IMR-90 (cell line): ENCODE measurements around the gene COG7. TPM values are rescaled to one million over a fixed set of nuclear protein-coding genes. Genes with fewer than 3 reads are reported as not detected.

Source experiments
- ATAC-seq: fragments of 200-7000 bp; cut with Tn5 transposase; 2 replicates; pipeline ENCODE4 v1.9.1; 2020; ENCODE audit warnings: low read depth, mild to moderate bottlenecking, moderate library complexity
- BruUV-seq: library from RNA; stranded (reverse); fragments of 400-500 nt; replicated peaks from 2 replicates; lab custom pipeline; 2021; lab: Mats Ljungman, UMichigan
- CTCF ChIA-PET: fragments of 300-600 bp; formaldehyde crosslinking; extraction: SDS; loops from one replicate; lab custom pipeline; 2021; ENCODE audit warnings: antibody characterized with exemption; lab: Yijun Ruan, JAX
- POLR2A ChIA-PET: fragments of 300-600 bp; sonication (Branson Sonifier 250); formaldehyde crosslinking; loops from one replicate; lab custom pipeline; 2022; ENCODE audit warnings: antibody characterized with exemption; ENCODE audit not compliant: unreplicated experiment; lab: Charles Lee
- DNase-seq: peaks from one replicate; pipeline ENCODE4 v3.0.0; 2013
- H2AFZ ChIP-seq: replicated peaks from 2 replicates; pipeline ENCODE3; 2013; ENCODE audit warnings: low read length, mild to moderate bottlenecking; ENCODE audit not compliant: poor library complexity
- H2AK5ac ChIP-seq: 2 replicates; pipeline ENCODE4 v1.6.1; 2013; ENCODE audit warnings: low read depth, low read length, inconsistent platforms
- H2AK9ac ChIP-seq: replicated peaks from 2 replicates; pipeline ENCODE3; 2013; ENCODE audit warnings: mild to moderate bottlenecking, low read depth, low read length, moderate library complexity; ENCODE audit not compliant: poor library complexity
- H2BK120ac ChIP-seq: 2 replicates; pipeline ENCODE4 v1.6.1; 2013; ENCODE audit warnings: low read depth, low read length, inconsistent platforms
- H2BK15ac ChIP-seq: 3 replicates; pipeline ENCODE4 v1.6.1; 2013; ENCODE audit warnings: low read depth, low read length, inconsistent platforms
- H2BK20ac ChIP-seq: 2 replicates; pipeline ENCODE4 v1.6.1; 2013; ENCODE audit warnings: low read depth, mild to moderate bottlenecking, inconsistent platforms, low read length, moderate library complexity
- H2BK5ac ChIP-seq: 2 replicates; pipeline ENCODE4 v1.6.1; 2013; ENCODE audit warnings: mild to moderate bottlenecking, low read depth, low read length, inconsistent platforms; ENCODE audit not compliant: poor library complexity, severe bottlenecking
- H3K14ac ChIP-seq: replicated peaks from 2 replicates; pipeline ENCODE4 v1.6.1; 2013; ENCODE audit warnings: low read depth, low read length, inconsistent platforms
- H3K18ac ChIP-seq: 2 replicates; pipeline ENCODE4 v1.6.1; 2013; ENCODE audit warnings: low read depth, low read length, control low read depth
- H3K23ac ChIP-seq: 2 replicates; pipeline ENCODE4 v1.6.1; 2013; ENCODE audit warnings: low read depth, low read length, inconsistent platforms
- H3K27ac ChIP-seq: 2 replicates; pipeline ENCODE4 v1.5.1; 2013; ENCODE audit warnings: mild to moderate bottlenecking, control low read depth, low read length; ENCODE audit not compliant: insufficient read depth
- H3K27me3 ChIP-seq: 2 replicates; pipeline ENCODE4 v1.6.1; 2013; ENCODE audit warnings: low read length; ENCODE audit not compliant: control insufficient read depth, insufficient read depth
- H3K36me3 ChIP-seq: 2 replicates; pipeline ENCODE4 v1.6.1; 2013; ENCODE audit warnings: low read length, mixed read lengths; ENCODE audit not compliant: control insufficient read depth, insufficient read depth
- H3K4ac ChIP-seq: 2 replicates; pipeline ENCODE4 v1.6.1; 2013; ENCODE audit warnings: low read depth, low read length, inconsistent platforms
- H3K4me1 ChIP-seq: 2 replicates; pipeline ENCODE4 v1.6.1; 2013; ENCODE audit warnings: low read length, mixed read lengths; ENCODE audit not compliant: control insufficient read depth, insufficient read depth
- H3K4me2 ChIP-seq: 2 replicates; pipeline ENCODE4 v1.6.1; 2013; ENCODE audit warnings: low read depth, mild to moderate bottlenecking, control low read depth, low read length, moderate library complexity
- H3K4me3 ChIP-seq: 2 replicates; pipeline ENCODE4 v1.5.1; 2013; ENCODE audit warnings: low read depth, mild to moderate bottlenecking, control low read depth, low read length, moderate library complexity; ENCODE audit not compliant: insufficient read depth
- H3K56ac ChIP-seq: 2 replicates; pipeline ENCODE4 v1.6.1; 2013; ENCODE audit warnings: low read length, inconsistent platforms; ENCODE audit not compliant: insufficient read depth; ENCODE audit errors: extremely low read depth
- H3K79me1 ChIP-seq, 2 experiments: 2 replicates each; pipeline ENCODE4 v1.6.1; 2013; ENCODE audit warnings: low read length in 2 of 2, inconsistent platforms in 1 of 2, low read depth in 1 of 2
- H3K9ac ChIP-seq: 2 replicates; pipeline ENCODE4 v1.6.1; 2013; ENCODE audit warnings: low read depth, low read length, control low read depth
- H3K9me1 ChIP-seq: 2 replicates; pipeline ENCODE4 v1.6.1; 2013; ENCODE audit warnings: low read length, inconsistent platforms; ENCODE audit not compliant: insufficient read depth
- H3K9me3 ChIP-seq: 2 replicates; pipeline ENCODE4 v1.6.1; 2013; ENCODE audit warnings: low read length; ENCODE audit not compliant: control insufficient read depth, insufficient read depth
- H4K20me1 ChIP-seq: 2 replicates; pipeline ENCODE4 v1.6.1; 2013; ENCODE audit warnings: low read length, inconsistent platforms; ENCODE audit not compliant: insufficient read depth
- H4K5ac ChIP-seq: 2 replicates; pipeline ENCODE4 v1.6.1; 2013; ENCODE audit warnings: mild to moderate bottlenecking, low read depth, low read length, control low read depth
- H4K8ac ChIP-seq, 2 experiments: 2 replicates each; pipeline ENCODE4 v1.6.1; 2013; ENCODE audit warnings: low read depth in 2 of 2, low read length in 2 of 2, control low read depth in 1 of 2, inconsistent platforms in 1 of 2
- H4K91ac ChIP-seq: 2 replicates; pipeline ENCODE4 v1.6.1; 2013; ENCODE audit warnings: low read depth, low read length, inconsistent platforms; ENCODE audit not compliant: insufficient read depth
- BHLHE40 ChIP-seq: fragments of 150-350 bp; IDR thresholded peaks from 2 replicates; pipeline ENCODE4 v1.6.1; 2016; ENCODE audit warnings: mild to moderate bottlenecking, low read depth, low read length
- CHD1 ChIP-seq: IDR thresholded peaks from 2 replicates; pipeline ENCODE4 v1.6.1; 2012; ENCODE audit warnings: low read depth, low read length, improper control_type of control experiment
- FOS ChIP-seq: fragments of 150-350 bp; IDR thresholded peaks from 2 replicates; pipeline ENCODE4 v1.6.1; 2016; ENCODE audit warnings: low read depth, low read length
- MXI1 ChIP-seq: IDR thresholded peaks from 2 replicates; pipeline ENCODE4 v1.6.1; 2012; ENCODE audit warnings: low read depth, mild to moderate bottlenecking, low read length, moderate library complexity, borderline replicate concordance
- NFE2L2 ChIP-seq: fragments of 150-350 bp; IDR thresholded peaks from 2 replicates; pipeline ENCODE4 v1.6.1; 2016; ENCODE audit warnings: low read depth, mild to moderate bottlenecking, low read length
- POLR2A ChIP-seq: IDR thresholded peaks from 2 replicates; pipeline ENCODE4 v1.6.1; 2012; ENCODE audit warnings: mild to moderate bottlenecking, low read depth, low read length
- SMC3 ChIP-seq: fragments of 150-350 bp; IDR thresholded peaks from 2 replicates; pipeline ENCODE4 v1.6.1; 2016; ENCODE audit warnings: low read depth, mild to moderate bottlenecking, antibody characterized with exemption, low read length, moderate library complexity
- WGBS, 2 experiments: methylation state at CpG; one replicate each; pipeline versions ENCODE4 v1.1.5 to v1.1.7; 2013; ENCODE audit warnings: missing lambda C conversion rate in 2 of 2; ENCODE audit not compliant: insufficient read length in 1 of 2; ENCODE audit errors: extremely low coverage in 2 of 2; 5-methylcytosine and 5-hydroxymethylcytosine counted together
- dilution Hi-C: fragments of 300-500 bp; cut with HindIII; formaldehyde crosslinking; loops from one replicate; pipeline ENCODE4 v1.14.3; 2018; ENCODE audit warnings: low sequenced_read_pairs; ENCODE audit not compliant: unreplicated experiment
- in situ Hi-C: fragments of 300-500 bp; cut with MboI; formaldehyde crosslinking; loops from 3 replicates; pipeline ENCODE4 v1.14.3; 2019; ENCODE audit warnings: low sequenced_read_pairs, inconsistent platforms, mixed read lengths
- intact Hi-C: fragments of 100-400 bp; cut with micrococcal nuclease; formaldehyde crosslinking; loops from 2 replicates; pipeline ENCODE4 v1.10.0; 2022
- polyA plus RNA-seq, 3 experiments: library from polyadenylated mRNA; depleted of rRNA; stranded (reverse); fragments of >200 nt; gene quantifications; 2 replicates each; pipeline ENCODE4 v1.2.3, GENCODE V29; 2012; ENCODE audit warnings: low replicate concordance in 1 of 3
- total RNA-seq: library from RNA; depleted of rRNA; stranded (reverse); fragments of >200 nt; gene quantifications from 2 replicates; pipeline ENCODE4 v1.2.3, GENCODE V29; 2012

COG7 gene
- total and polyA plus RNA-seq, 2 of the 4 experiments (the other 2 are of a cell fraction), result 28.5 to 43.7 TPM

DNA sequence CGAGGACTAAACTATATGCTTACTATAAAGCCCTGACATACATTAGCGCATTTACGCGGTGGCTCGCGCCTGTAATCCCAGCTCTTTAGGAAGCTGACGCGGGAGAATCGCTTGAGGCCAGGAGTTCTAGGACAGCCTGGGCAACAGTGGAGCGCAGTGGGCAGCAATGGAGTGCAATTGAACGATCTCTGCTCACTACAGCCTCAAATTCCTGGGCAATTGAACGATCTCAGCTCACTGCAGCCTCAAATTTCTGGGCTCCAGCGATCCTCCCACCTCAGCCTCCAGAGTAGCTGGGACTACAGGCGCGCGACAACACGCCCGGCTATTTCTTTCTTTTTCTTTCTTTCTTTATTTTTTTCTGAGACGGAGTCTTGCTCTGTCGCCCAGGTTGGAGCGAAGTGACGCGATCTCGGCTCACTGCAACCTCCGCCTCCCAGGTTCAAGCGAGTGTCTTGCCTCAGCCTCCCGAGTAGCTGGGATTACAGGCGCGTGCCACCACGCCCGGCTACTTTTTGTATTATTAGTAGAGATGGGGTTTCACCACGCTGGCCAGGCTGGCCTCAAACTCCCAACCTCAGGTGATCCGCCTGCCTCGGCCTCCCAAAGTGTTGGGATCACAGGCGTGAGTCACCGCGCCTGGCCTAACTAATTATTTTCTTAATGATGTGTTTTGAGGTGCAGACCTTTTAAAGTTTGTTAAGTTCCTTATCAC lies 506 bp upstream of the COG7 start:
- Histone ChIP-seq H3K4ac (peak overlapping the region; percentile 7), H3K79me1 (peaks cover 25 to 34% of the 10 kb centered on the region in 2 experiments), H2AFZ (peak overlapping the region; percentile 97), H2AK5ac (no peak overlapping the region), H4K8ac (peak overlapping the region; percentile 38 to 93), H2BK5ac (peak overlapping the region; percentile 6), H3K27me3 (no peaks in the 10 kb centered on the region), H3K56ac (no peak overlapping the region), H3K27ac (peak overlapping the region; percentile 37), H3K9me3 (no peaks in the 10 kb centered on the region), H3K36me3 (no peaks in the 10 kb centered on the region), H3K18ac (no peak overlapping the region), H2BK20ac (no peak overlapping the region), H3K9ac (peak overlapping the region; percentile 76), H3K23ac (0 out of 2 replicates have a peak overlapping the region, but pooled peaks have one; percentile 21), H2BK120ac (no peak overlapping the region), H3K4me2 (peak overlapping the region; percentile 83), H3K9me1 (no peaks in the 10 kb centered on the region), H2BK15ac (no peak overlapping the region), H4K20me1 (peaks cover 4% of the 10 kb centered on the region; the same call in 1 of the 2 replicates), H3K4me1 (no peaks in the 10 kb centered on the region), H4K91ac (no peak overlapping the region; the same call in 1 of the 2 replicates), H3K14ac (peak overlapping the region; percentile 8), H2AK9ac (peak overlapping the region; percentile 6), H4K5ac (peak overlapping the region; percentile 10; the same call in 1 of the 2 replicates), H3K4me3 (peak overlapping the region; percentile 92)
- intact Hi-C loops, result no loop called here
- CTCF ChIA-PET, result interaction anchor here (1.4 kb wide), 1 partner anchor 18 kb away, joined by 3 read pairs; no protein-coding TSS in a partner anchor
- TF ChIP-seq NFE2L2 (no peak), POLR2A (no peak), FOS (no peak), SMC3 (no peak), CHD1 (no peak), BHLHE40 (no peak), MXI1 (no peak)
- dilution Hi-C loops, result no loop called here
- no TSS peak for BruUV-seq
- in situ Hi-C loops, result no loop called here
- DNase-seq, result no peak
- WGBS, 2 experiments, result 41% methylated on average over 10 of the region's 37 CpGs; no CpG with 5 or more reads in 1 of the 2 experiments
- POLR2A ChIA-PET, result no interaction called here
- peak; percentile 36 for ATAC-seq
